Adipose tissue (tissue), 3 donors: ENCODE measurements around the gene HLCS. TPM values are rescaled to one million over a fixed set of nuclear protein-coding genes. Genes with fewer than 3 reads are reported as not detected.

Experiments used
- H3K27ac ChIP-seq: one replicate; pipeline ENCODE4 v1.5.1; 2013; ENCODE audit warnings: low read depth, low read length
- WGBS, 3 donors: extraction: QIAGEN DNeasy Blood & Tissue Kit; methylation state at CpG; one replicate each; pipeline ENCODE4 v1.1.7; 2013; 5-methylcytosine and 5-hydroxymethylcytosine counted together
- polyA plus RNA-seq, 3 donors: library from polyadenylated mRNA; stranded (reverse); fragments of 200-250 nt; gene quantifications; one replicate each; pipeline ENCODE4 v1.2.3, GENCODE V29; 2013
- donor health status: healthy with polysubstance abuse.
- donor health status: Bipolar disorder and iron deficiency.
- donor health status: healthy.

Gene HLCS
- polyA plus RNA-seq, 3 donors, result 6.0 to 7.8 (median 7.3) TPM

DNA sequence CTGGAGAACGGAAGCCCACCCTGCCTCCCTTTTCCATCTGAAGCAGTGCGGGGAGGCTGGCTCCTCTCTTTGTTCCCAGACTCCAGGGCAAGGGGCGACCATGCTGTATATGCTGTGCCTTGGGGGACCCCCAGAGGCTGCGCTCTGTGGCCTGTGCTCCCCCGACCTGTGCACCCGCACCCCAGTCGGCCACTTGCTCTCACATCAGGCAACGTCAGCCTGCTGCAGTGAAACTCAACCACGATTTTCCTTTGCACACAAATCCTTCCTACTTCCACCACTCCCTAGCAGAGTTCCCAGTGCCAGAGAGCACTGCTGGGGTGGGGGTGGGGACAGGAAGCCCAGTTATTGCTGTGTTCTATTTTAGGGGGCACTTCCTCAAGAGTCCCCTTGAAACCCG, 215.1 kb downstream of the HLCS start:
- no peak overlapping the region for H3K27ac ChIP-seq
- WGBS, 3 donors, result 66 to 77% (median 68%) methylated on average over 10 of the region's 10 CpGs

DNA sequence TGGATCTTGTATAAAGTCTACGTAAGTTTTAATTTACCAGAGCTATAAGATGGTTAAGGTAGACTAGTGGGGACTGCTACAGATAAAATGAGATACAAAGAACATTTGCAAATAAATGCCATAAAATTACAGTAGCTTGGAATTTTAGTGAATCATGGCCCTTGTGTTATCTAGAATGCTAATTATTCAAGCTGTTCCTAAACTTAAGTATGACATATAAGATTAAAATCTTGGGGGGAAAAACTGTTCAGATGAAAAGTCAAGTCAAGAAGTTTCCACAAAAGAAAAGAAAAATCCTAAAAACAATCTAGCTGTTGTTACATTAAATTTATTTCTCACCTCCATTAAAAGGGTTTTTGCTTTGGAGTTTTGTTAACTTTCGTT, 215.9 kb downstream of the HLCS start:
- H3K27ac ChIP-seq, result no peak overlapping the region
- 92 to 96% (median 96%) methylated on average over 2 of the region's 2 CpGs for WGBS, 3 donors

DNA sequence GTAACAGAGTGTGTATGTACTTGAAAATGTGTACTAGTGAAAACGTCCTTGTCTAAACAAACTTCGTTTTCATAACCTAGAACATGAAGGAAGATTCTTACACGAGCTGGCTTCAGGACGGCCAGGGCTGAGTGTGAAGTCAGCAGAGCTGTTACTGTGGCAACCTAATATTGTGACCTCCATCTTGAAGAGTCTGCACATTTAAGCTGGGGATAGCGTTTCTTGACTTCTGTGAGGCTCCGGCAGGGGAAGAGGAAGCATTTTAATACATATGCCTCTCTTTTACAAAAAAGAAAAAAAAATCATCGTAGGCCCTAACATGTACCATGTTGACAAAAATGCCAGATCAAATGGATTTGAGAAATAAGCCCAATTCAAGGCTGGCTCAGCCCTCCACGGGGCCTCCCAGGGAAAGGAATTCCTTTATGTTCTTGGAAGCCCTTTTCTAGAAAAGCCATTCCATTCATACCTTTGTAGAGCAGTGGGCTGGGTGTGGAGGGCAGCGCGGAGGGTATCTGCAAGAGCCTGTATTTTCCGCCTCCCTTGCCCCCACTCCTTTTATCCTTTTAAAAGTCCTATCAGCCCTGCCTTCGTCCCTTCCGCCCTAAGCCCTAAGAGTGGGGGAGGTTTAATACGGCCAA, 216.4 kb downstream of the HLCS start:
- WGBS, 3 donors, result 77 to 83% (median 78%) methylated on average over 14 of the region's 14 CpGs
- no peak overlapping the region for H3K27ac ChIP-seq

DNA sequence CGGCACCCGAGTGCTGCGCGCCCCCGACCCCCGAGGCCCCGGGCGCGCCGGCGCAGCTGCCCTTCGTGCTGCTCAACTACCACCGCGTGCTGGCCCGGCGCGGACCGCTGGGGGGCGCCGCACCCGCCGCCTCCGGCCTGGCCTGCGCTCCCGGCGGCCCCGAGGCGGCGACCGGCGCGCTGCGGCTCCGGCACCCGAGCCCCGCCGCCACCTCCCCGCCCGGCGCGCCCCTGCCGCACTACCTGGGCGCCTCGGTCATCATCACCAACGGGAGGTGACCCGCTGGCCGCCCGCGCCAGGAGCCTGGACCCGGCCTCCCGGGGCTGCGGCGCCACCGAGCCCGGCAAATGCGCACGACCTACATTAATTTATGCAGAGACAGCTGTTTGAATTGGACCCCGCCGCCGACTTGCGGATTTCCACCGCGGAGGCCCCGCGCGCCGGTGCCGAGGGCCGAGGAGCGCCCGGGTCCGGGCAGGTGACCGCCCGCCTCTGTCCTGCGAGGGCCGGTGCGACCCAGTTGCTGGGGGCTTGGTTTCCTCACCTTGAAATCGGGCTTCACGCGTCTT, 218.6 kb downstream of the HLCS start:
- 5 to 13% (median 6%) methylated on average over 48 to 80 of the region's 80 CpGs for WGBS, 3 donors
- H3K27ac ChIP-seq, result no peak overlapping the region

DNA sequence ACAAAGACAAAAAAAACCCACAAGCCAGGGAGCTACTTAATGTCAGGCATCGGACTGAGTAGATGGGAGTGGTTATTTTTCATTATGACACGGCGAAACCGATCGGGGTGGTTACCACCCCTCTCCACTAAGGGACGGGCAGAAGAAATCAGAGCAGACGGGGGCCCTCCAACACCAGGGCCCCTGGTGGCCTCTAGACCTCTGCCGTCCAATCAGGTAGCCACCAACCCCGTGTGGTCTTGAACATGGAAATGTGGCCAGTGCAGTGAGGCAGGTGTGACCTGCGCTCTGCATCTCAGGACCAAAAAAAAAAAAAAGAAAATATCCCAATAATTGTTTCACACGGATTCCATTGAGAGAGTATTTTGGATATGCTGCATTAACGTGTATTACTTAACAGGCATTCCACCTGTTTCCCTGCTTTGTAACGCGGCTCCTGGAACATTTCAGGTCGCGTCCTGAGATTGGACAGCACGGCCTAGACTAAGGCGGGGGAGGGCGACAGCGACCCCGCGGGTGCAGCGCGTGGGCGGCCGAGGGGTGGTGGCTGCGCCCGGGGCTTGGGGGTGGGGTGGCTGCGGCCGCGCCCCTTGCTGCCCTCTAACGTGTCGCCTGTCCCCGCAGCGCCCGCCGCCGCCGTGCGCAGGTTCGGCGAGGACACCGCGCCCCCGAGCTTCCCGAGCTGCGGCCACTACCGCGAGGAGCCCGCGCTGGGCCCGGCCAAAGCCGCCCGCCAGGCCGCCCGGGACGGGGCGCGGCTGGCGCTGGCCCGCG, 219.2 kb downstream of the HLCS start:
- WGBS, 3 donors, result 8 to 19% (median 10%) methylated on average over 38 to 62 of the region's 62 CpGs
- no peak overlapping the region for H3K27ac ChIP-seq

DNA sequence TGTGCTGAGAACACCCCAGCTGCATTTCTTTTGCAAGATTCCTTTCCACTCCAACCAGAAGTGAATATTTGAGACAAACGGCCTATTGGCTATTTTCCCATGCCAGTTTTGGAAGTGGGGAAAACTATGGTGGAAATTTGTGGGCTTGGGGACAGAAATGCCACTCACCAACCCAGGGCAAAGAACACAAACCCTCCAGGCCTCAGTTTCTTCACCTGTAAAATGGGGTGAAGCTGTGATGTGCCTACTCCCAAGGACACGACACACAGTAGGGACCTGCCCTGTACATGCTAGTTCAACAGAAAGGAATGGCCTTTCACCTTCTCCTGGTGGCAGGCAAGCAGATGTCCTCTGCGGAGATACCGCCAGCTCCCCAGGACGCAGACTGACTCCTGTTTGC, 221.0 kb downstream of the HLCS start:
- no peak overlapping the region for H3K27ac ChIP-seq
- 87 to 93% (median 90%) methylated on average over 5 of the region's 5 CpGs for WGBS, 3 donors

DNA sequence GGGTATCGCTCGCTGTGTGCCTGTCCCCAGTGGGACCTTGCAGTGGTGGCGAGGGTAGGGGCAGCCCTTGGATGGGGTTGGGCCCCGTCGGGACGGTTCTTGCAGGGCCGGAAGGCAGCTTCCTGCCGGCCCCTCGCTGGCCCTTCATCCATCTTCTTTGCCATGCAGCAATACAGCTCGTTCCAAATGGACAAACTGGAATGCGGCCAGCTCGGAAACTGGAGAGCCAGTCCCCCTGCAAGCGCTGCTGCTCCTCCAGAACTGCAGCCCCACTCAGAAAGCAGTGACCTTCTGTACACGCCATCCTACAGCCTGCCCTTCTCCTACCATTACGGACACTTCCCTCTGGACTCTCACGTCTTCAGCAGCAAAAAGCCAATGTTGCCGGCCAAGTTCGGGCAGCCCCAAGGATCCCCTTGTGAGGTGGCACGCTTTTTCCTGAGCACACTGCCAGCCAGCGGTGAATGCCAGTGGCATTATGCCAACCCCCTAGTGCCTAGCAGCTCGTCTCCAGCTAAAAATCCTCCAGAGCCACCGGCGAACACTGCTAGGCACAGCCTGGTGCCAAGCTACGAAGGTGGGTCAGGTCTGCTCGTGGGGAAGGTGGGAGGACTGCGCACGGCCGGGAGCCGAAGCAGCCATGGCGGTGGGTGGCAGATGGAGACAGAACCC, 221.8 kb downstream of the HLCS start:
- WGBS, 3 donors, result 51 to 57% (median 57%) methylated on average over 30 of the region's 30 CpGs
- H3K27ac ChIP-seq, result no peak overlapping the region

DNA sequence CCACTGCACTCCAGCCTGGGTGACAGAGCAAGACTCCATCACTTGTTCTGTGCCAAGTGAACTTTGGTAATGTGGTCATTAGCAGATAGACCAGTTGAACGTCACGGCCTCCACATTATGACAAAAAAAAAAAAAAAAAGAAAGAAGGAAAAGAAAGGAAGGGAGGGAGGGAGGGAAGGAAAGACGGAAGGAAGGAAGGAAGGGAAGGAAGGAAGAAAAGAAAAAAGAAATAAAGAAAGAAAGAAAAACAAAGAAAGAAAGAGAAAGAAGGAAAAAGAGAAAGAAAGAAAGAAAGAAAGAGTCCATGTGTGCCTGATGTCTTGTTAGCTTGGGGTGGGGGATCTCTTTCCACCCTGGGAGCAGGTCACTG, 222.3 kb downstream of the HLCS start:
- 75 to 87% (median 80%) methylated on average over 3 of the region's 3 CpGs for WGBS, 3 donors
- no peak overlapping the region for H3K27ac ChIP-seq

DNA sequence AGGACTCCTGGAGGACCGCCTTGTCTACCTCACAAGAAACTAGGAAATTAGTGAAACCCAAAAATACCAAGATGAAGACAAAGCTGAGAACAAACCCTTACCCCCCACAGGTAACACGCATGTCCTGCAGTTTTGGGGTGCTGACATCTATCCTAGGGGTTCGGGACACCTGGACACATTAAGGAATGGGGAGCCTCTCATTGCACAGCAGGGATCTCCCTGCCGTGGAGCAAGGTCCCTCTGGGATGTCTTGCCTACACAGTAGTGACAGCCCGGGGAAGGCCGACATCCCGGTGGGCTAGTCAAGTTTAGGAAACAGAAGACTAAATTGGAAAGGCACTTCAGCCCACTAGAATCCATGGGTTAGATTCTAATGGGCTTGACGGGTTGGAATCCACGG, 223.0 kb downstream of the HLCS start:
- 92 to 95% (median 92%) methylated on average over 9 of the region's 9 CpGs for WGBS, 3 donors
- no peak overlapping the region for H3K27ac ChIP-seq

DNA sequence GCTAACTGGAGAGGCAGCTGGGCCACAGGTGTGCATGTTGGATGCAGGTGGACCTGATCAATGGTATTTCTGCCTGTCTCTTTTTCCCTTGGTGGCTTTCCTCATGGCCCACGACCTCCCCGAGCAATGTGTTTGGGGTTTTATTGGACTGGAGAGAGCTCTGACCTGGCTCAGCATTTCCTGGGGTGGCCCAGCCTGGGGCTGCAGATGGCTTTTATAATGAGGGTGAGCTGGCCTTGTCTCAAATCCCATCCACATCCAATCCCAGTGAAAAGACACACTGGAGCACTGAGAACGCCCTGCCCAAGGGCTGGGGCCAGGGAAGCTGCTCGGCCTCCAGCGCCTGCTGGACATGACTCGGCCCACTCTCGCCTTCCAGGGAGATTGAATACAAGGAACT, 223.5 kb downstream of the HLCS start:
- 87 to 93% (median 91%) methylated on average over 7 of the region's 7 CpGs for WGBS, 3 donors
- H3K27ac ChIP-seq, result no peak overlapping the region

DNA sequence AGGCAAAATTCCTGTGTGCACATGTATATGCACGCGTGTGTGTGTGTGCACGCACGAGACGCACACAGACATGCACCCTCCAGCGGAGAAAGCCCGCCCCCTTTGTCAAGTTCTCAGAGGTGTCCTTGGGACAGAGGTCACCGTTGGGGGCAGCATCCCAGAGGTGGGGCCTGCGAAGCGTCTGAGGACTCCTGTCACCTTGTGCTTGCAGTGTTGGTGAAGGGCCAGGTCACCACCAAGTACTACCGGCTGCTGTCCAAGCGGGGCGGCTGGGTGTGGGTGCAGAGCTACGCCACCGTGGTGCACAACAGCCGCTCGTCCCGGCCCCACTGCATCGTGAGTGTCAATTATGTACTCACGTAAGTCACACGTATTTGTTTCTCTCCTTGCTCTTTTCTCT, 225.0 kb downstream of the HLCS start:
- WGBS, 3 donors, result 87 to 94% (median 91%) methylated on average over 21 of the region's 21 CpGs
- no peak overlapping the region for H3K27ac ChIP-seq

DNA sequence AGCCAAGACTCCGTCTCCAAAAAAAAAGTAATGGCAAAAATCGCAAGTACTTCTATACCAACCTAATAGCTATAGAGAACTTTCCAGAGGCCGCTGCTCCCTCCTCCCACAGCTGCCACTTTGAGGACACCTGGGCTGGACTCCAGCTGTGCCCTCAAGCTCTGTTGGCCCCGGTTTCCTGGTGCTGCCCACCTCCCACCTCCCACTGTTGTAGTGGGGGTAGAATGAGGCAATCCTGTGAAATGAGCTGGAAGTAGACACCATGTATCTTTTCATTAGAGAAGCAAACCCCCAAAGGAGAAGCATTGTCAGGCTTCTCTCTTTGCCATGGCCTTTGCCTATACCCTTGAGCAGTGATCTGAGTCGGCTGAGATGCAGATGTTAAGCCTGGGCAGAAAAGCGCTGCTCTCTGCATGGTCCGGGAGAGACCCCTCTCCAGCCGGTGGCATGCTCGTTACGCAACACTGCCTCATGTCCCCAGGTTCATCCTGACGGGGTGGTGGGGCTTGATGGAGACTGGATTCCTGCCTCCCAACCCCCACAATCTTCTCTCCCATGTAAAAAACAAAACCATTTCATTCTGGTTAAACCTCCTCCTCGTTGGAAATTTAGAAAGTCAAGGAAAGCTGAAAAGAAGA, 227.9 kb downstream of the HLCS start:
- H3K27ac ChIP-seq, result no peak overlapping the region
- 67 to 75% (median 73%) methylated on average over 12 of the region's 12 CpGs for whole genome bisulfite sequencing, 3 donors

DNA sequence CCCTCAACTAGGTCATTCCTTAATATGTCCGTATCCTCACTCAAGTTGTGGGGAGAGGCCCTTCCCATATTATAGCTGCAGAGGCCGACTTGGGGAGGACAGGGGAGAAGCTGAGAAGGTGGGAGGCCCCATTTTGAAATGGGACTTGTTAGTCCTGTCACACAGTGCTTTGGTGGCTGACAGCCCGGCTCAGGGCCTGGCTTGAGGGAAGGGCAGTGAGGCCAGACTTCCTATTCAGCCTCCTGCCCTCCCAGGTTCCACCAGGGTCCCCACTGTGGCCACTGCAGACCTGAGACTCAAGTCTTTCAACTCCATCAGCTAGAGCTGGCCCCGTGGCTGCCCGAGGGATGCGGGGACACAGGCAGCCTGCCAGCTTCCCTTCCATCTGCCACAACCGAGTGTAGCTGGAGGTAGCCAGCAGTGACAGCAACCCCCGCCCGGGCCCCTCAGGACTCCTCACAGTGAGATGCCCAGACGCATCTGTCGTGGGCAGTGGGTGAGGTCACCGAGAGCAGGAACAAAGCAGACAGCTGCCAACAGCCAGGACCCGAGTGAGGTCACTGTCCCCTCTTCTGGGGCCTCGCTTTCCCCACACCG, 230.6 kb downstream of the HLCS start:
- 72 to 78% (median 78%) methylated on average over 15 of the region's 15 CpGs for WGBS, 3 donors
- H3K27ac ChIP-seq, result no peak overlapping the region

DNA sequence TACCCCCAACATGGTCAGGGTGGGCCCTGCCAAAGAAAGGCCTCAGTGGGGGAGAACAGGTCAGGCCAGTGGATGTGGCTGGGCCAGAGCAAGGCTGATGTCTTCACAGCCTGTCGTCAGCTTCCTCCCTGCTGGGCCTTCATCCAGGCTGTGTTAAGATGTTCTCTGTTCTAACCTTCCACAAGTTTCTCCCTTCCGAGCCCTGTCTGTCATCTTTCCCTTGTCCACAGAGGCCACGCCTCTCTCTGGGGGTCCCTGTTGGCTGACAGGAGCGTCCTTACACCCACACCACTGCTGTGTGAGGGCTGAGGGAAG, 231.3 kb downstream of the HLCS start:
- 63 to 90% (median 72%) methylated on average over 3 to 4 of the region's 4 CpGs for WGBS, 3 donors

DNA sequence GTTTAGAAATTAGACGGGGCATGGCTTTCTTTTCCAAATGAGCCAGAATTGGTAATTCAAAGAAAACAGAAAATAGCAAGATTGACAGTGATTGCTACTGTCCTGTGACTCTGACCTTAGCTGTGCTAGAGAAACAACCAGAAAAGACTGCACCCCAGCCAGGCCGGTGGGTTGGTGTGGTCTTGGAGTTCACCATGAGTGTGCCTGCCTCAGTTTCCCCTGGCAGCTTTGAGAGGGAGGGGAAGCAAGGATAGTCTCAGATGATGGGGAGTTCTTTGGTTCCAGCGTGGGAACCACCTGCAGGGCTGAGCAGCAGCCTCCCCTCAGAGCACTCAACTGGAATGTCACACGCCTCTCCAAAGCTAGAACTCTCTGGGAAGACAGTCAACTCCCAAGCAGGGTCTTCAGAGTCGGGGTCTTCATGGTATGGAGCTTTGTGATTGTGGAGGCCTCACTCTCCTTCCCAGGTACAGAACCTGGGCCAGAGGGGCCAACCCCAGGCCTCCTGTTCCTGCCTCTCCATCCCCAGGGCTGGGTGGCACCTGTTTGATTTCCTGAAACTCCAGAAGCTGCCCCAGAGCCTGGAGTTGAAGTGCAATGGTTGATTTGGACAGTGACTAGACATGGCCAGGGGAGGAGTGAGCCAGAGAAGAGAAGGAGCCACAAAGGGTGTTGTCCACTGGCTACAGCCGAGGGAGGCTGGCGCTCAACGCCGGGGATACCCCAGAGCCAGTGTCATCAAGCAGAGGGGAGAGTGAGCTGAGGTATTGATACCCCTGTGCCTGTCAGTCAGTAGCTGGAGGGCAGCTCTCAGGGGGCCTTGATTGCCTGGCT, 231.9 kb downstream of the HLCS start:
- H3K27ac ChIP-seq, result no peak overlapping the region
- WGBS, 3 donors, result 89 to 95% (median 90%) methylated on average over 9 of the region's 9 CpGs

More for the DNA sequence above, 231.3 kb downstream of the HLCS start:
- H3K27ac ChIP-seq, result no peak overlapping the region

DNA sequence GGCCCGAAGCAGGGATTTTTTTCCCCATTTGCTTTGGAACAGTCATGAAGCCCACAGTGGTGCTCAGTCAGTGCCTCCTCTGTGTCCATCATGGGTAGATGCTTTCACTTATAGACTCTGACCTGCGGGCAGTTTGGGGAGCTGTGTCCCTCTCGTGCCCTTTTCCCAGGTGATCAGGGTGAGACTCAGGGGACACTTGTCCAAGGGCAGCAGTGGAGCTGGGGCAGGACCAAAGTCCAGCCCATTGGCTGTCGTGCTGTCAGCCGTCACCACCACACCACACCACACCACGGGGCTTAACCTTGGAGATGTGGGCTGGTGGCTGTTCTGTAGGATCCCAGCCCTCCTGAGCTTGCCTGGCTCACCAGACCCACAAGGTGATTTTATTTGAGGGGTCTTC, 232.6 kb downstream of the HLCS start:
- H3K27ac ChIP-seq, result no peak overlapping the region
- WGBS, 3 donors, result 69 to 97% (median 84%) methylated on average over 6 of the region's 6 CpGs

DNA sequence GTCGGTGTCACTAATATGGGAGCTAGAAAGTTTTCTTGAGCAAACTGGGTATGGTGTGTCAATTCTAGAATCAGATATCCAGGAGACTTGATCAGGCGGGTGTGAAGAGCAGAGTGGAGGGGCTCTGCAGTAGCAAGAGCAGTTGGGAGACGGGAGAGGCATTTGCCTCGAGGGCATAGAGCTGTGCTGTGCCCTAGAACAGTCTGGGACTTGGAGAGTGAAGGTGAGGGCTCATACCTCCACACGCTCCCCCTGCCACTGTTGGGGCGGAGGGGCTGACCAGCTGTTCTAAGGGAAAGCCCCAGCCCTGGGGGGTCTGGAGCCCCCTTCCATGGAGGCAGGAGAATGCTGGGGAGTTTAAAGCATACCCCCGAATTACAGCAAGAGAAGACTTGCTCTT, 233.7 kb downstream of the HLCS start:
- 89 to 92% (median 89%) methylated on average over 7 of the region's 7 CpGs for WGBS, 3 donors
- H3K27ac ChIP-seq, result no peak overlapping the region

DNA sequence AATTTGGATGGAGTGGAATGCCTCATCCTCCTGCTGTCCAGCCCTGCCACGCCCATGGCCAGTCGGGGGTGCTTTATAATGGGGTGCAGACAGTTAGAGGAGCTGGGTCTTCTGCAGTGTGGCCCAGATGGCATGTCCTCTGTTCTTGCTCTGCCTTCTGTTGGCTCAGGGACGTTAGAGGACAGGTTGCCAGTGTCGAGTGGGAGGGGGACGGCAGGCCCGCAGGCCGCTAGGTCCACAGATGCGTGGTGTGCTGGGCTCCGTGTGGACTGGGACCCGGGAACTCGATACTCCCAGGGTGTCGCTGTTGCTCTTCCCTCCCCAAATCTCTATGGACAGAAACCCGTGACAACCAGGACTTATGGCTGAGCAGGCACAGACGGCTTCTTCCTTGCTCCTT, 234.3 kb downstream of the HLCS start:
- 74 to 84% (median 78%) methylated on average over 14 of the region's 14 CpGs for WGBS, 3 donors
- H3K27ac ChIP-seq, result no peak overlapping the region
